ENCODE data around the gene PTPRE. TPM values are rescaled to one million over a fixed set of nuclear protein-coding genes. Genes with fewer than 3 reads are reported as not detected.

PTPRE gene
- total RNA-seq, 2 experiments from 2014 or later, result 19.9 to 22.3 TPM

DNA sequence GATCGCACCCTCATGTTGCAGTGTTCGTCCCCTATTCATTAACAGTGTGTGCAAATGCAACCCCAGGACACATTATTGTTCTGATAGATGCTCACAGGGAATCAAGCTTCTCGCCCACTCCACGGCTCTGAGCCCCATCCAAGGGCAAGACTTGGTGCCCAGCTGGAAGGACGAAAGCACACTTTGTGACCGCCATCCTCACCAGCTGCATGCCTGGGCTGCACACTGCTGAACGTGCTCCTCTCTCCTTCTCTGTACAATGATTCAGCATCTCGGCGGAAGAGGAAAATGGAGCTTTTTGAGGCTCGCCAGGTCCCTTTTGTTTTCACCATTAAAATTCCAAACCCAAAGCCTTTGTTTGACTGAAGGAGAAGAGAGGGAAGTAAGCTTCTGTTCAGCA is 177.5 kb downstream of the PTPRE start:
- DNase-seq, result no peak
- POLR2A ChIA-PET, result interaction anchor here (0.6 to 1.3 kb wide), 3 partner anchors 13 to 22 kb away, joined by 3 to 4 read pairs (median 3); no protein-coding TSS in a partner anchor
- ATAC-seq, result no peak
- no peak overlapping the region for H3K27ac Mint-ChIP-seq
- no peaks in the 10 kb centered on the region for H3K27me3 Mint-ChIP-seq
- H3K9me3 Mint-ChIP-seq, result no peaks in the 10 kb centered on the region
- peaks cover 15% of the 10 kb centered on the region for H3K36me3 Mint-ChIP-seq (ENCODE audit: low read depth)
- intact Hi-C loops (cut with micrococcal nuclease), result no loop called here
- TF ChIP-seq CTCF (IDR thresholded peaks at IDR 0.05), result no peak
- no peak overlapping the region for H3K4me3 Mint-ChIP-seq
- CTCF ChIA-PET, result interaction anchor here (0.6 to 1.5 kb wide), 6 partner anchors 49 to 177 kb away, joined by 3 to 7 read pairs (median 4); partner anchors contain the start of gene PTPRE
- peaks cover 4% of the 10 kb centered on the region for H3K4me1 Mint-ChIP-seq (ENCODE audit: low read depth)

- no peak overlapping the region for H3K4me3 Mint-ChIP-seq
- peaks cover 12% of the 10 kb centered on the region for H3K36me3 Mint-ChIP-seq (ENCODE audit: low read depth)
- no peaks in the 10 kb centered on the region for H3K27me3 Mint-ChIP-seq
- TF ChIP-seq CTCF (IDR thresholded peaks at IDR 0.05), result no peak
- intact Hi-C loops (cut with micrococcal nuclease), result no loop called here
- peaks cover 4% of the 10 kb centered on the region for H3K4me1 Mint-ChIP-seq (ENCODE audit: low read depth)
- no peaks in the 10 kb centered on the region for H3K9me3 Mint-ChIP-seq
- no peak for DNase-seq
- no peak overlapping the region for H3K27ac Mint-ChIP-seq
- ChIA-PET POLR2A (interaction anchor here (0.6 kb wide), 1 partner anchor 20 kb away, joined by 3 read pairs; no protein-coding TSS in a partner anchor), CTCF (interaction anchor here (1.3 to 1.4 kb wide), 2 partner anchors 50 to 66 kb away, joined by 6 to 7 read pairs; no protein-coding TSS in a partner anchor)
- no peak for ATAC-seq
Measured at GRCh38 chr10:128084991-128085390, 178.1 kb downstream of the PTPRE start.

DNA sequence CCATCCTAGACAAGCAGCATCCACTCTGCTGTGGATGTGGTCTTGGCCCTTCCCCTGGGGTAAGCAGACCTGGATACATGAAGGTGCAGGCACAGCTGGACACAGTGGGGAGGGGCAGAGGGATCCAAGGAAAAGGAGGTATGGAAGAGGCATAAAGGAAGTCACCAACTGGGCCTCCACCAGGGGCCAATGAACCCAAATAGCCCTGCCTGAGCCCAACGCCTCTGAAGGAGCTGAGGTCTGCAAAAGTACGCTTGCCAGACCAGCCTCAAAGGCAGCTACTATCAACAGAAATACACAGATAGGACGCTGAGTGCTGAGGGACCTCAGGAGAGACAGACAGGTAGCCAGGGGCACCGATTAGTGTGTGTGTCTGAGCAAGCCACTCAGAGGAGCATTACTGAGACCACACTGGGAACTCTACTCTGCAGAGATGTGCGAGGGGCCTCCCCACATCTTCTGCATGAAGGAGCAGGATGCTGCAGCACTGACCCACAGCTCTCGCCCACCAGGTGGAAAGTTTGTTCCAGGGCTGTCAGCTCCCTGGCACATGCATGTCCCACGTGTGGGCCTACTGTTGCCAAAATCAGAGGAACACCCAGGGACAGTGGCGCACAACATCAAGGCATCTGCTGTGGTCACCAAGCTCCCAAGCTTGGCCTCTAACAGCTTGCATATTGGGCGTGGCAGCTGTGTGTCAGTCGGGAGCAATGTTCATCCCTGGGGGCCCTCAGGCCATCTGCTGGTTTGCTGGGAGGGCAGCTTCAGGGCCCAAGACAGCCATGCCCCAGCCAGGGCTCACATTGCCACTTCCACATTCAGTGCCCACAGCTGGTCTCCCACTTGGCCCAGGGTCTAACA is 179.3 kb downstream of the PTPRE start:
- H3K27me3 Mint-ChIP-seq, result no peaks in the 10 kb centered on the region
- no peaks in the 10 kb centered on the region for H3K9me3 Mint-ChIP-seq
- peaks cover 3% of the 10 kb centered on the region for H3K36me3 Mint-ChIP-seq (ENCODE audit: low read depth)
- ATAC-seq (no peak), DNase-seq (no peak)
- no peak overlapping the region for H3K4me3 Mint-ChIP-seq
- peaks cover 4% of the 10 kb centered on the region for H3K4me1 Mint-ChIP-seq (ENCODE audit: low read depth)
- POLR2A ChIA-PET, result interaction anchor here (0.7 kb wide), 1 partner anchor 63 kb away, joined by 3 read pairs; no protein-coding TSS in a partner anchor
- CTCF ChIA-PET, result no interaction called here
- intact Hi-C loops (cut with micrococcal nuclease), result no loop called here
- no peak for TF ChIP-seq CTCF (IDR thresholded peaks at IDR 0.05)
- no peak overlapping the region for H3K27ac Mint-ChIP-seq

GRCh38 chr10:128087146-128087883 is 180.4 kb downstream of the PTPRE start:
- peak; percentile 54 for ATAC-seq
- no peak for DNase-seq
- Mint-ChIP-seq H3K9me3 (no peaks in the 10 kb centered on the region), H3K36me3 (ENCODE audit: low read depth) (peaks cover 3% of the 10 kb centered on the region), H3K4me3 (no peak overlapping the region), H3K27me3 (no peaks in the 10 kb centered on the region), H3K4me1 (ENCODE audit: low read depth) (peaks cover 4% of the 10 kb centered on the region), H3K27ac (no peak overlapping the region)
- TF ChIP-seq CTCF (IDR thresholded peaks at IDR 0.05), result no peak
- ChIA-PET POLR2A (interaction anchor here (0.7 kb wide), 1 partner anchor 62 kb away, joined by 3 read pairs; no protein-coding TSS in a partner anchor), CTCF (no interaction called here)
- intact Hi-C loops (cut with micrococcal nuclease), result no loop called here

All from activated CD8-positive, alpha-beta T cell treated with anti-CD3 and anti-CD28 coated beads for 36 hours (primary cell).